GM04503 (cell line): Measurements from ENCODE around the gene ZBTB46.
"Not testable (repeated sequence)": the region's sequence is repeated elsewhere in the genome, so short reads cannot be mapped to it uniquely, and the experiment has no call there.

ENCODE experiments used
- DNase-seq: peaks from one replicate; pipeline ENCODE4 v3.0.0-alpha.2; 2012; ENCODE audit warnings: low read depth

Gene ZBTB46

GRCh38 chr20:63734946-63735858 lies 95.9 kb downstream of the ZBTB46 start:
- DNase-seq: no peak

- no peak for DNase-seq
These were observed 96.7 kb downstream of the ZBTB46 start for GRCh38 chr20:63734111-63734945.

DNA sequence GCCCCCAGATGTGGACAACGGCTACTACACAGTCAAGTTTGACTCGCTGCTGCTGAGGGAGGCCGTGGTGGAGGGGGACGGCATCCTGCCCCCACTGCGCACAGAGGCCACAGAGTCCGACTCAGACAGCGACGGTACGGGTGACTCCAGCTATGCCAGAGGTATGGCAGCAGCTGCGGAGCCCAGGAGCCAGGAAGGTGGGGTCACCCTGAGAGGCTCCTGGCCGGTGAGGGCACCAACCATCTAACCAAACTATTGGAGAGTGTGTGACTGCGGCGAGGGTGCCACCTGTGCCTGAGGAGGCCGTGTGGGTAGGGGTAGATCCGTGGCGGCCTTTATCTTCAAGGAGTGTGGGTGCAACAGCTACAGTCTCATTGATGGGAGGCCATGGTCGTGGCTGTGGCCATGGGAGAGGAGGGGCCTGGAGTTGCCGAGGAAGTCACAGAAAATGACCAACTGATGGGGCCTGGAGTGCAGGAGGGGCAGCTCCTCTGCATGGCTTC lies 97.4 kb downstream of the ZBTB46 start:
- no peak for DNase-seq

GRCh38 chr20:63733117-63733516 lies 97.9 kb downstream of the ZBTB46 start:
- DNase-seq: no peak

DNA sequence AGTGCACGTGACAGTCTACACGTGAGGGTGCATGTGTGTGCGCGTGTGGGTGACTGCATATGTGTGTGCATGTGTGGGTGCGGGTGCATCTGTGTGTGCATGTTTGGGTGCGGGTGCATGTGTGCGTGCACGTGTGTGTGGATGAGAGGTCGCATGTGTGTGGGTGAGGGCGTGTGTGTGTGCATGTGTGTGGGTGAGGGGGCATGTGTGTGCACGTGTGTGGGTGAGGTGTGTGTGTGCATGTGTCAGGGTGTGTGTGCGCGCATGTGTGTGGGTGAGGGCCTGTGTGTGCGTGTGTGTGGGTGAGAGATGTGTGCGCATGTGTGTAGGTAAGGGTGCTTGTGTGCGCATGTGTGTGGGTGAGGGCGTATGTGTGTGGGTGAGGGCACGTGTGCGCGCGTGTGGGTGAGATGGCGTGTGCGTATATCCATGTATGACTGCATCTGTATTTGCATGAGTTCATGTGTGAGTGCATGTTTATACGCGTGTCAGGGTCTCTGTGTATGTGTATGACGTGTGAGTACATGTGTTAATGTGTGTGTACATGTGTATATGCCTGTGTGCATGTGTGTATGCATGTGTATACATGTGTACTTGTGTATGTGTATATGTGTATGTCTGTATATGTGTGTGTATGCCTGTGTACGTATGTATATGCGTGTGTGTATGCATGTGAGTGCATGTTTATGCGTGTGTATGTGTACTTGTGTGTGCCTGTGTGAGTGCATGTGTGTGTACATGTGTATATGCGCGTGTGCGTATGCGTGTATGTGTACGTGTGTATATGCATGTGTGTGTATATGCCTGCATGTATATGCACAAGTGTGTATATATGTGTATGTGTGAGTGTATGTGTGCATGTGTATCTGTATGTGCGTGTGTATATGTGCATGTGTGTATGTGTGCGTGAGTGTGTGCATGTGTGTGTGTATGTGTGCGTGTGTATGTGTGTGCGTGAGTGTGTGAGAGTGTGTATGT lies 98.7 kb downstream of the ZBTB46 start:
- DNase-seq: no peak

GRCh38 chr20:63731410-63731809 lies 99.7 kb downstream of the ZBTB46 start:
- DNase-seq: no peak

DNA sequence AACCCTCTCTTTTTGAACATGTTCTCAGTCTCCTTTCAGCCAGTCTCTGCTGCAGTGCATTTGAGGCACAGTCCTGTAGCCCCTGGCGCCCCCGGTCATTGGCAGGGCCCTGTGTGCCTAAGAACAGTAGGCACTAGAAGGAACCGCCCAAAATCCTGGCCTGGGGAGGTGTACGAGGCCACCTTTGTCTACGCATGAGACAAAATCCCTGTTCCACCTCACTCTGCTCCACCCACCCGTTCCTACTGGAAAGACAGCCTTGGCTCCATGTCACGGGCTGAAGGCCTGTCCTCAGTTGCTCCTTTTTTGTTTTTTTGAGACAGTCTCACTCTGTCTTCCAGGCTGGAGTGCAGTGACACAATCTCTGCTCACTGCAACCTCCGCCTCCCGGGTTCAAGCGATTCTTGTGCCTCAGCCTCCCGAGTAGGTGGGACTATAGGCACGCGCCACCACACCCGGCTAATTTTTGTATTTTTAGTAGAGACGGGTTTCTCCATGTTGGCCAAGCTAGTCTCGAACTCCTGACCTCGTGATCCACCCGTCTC lies 100.8 kb downstream of the ZBTB46 start:
- DNase-seq: not testable (repeated sequence)

- DNase-seq: not testable (repeated sequence)
These were observed 108.0 kb downstream of the ZBTB46 start for GRCh38 chr20:63722967-63723622.

DNA sequence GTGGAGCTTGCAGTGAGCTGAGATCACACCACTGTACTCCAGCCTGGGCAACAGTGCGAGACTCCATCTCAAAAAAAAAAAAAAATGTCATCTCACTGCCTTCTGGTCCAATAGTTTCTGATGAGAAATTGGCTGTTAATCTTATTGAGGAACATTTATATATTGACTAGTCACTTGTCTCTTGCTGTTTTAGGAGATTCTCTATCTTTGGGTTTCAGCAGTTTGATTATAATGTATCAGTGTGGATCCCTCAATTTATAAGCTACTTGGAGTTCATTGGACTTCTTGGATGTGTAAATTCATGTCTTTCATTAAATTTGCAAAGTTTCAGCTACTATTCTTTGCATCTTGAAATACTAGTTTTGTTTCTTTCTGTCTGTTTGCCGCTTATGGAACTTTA lies 112.1 kb downstream of the ZBTB46 start:
- DNase-seq: no peak

DNA sequence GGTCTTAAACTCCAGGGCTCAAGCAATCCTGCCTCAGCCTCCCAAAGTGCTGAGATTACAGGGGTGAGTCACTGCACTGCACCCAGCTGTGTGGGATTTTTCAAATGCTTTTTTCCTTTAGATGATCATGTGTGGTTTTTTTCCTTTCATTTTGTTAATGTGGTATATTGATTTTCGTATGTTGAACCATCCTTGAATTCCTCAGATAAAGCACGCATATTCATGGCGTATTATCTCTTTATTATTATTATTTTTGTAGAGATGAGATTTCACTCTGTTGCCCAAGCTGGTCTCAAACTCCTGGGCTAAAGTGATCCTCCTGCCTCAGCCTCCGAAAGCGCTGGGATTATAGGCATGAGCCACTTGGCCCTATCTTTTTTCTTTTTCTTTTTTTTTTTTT lies 116.2 kb downstream of the ZBTB46 start:
- DNase-seq: no peak

GRCh38 chr20:63712191-63712590 lies 118.9 kb downstream of the ZBTB46 start:
- no peak for DNase-seq

GRCh38 chr20:63711085-63711645 lies 119.9 kb downstream of the ZBTB46 start:
- no peak for DNase-seq

GRCh38 chr20:63709149-63709527 lies 121.9 kb downstream of the ZBTB46 start:
- no peak for DNase-seq

GRCh38 chr20:63708301-63709148 lies 122.5 kb downstream of the ZBTB46 start:
- DNase-seq: no peak

GRCh38 chr20:63707558-63708300 lies 123.3 kb downstream of the ZBTB46 start, which contains the start of the genes ARFRP1 and ZGPAT:
Gene ARFRP1, minus strand, starts transcription at chr20:63707976. Its CDS starts 885 bp downstream, at chr20:63707091.
Gene ZGPAT, plus strand, starts transcription at chr20:63708039. Its CDS starts 542 bp downstream, at chr20:63708581.
- DNase-seq: peak; percentile 28

DNA sequence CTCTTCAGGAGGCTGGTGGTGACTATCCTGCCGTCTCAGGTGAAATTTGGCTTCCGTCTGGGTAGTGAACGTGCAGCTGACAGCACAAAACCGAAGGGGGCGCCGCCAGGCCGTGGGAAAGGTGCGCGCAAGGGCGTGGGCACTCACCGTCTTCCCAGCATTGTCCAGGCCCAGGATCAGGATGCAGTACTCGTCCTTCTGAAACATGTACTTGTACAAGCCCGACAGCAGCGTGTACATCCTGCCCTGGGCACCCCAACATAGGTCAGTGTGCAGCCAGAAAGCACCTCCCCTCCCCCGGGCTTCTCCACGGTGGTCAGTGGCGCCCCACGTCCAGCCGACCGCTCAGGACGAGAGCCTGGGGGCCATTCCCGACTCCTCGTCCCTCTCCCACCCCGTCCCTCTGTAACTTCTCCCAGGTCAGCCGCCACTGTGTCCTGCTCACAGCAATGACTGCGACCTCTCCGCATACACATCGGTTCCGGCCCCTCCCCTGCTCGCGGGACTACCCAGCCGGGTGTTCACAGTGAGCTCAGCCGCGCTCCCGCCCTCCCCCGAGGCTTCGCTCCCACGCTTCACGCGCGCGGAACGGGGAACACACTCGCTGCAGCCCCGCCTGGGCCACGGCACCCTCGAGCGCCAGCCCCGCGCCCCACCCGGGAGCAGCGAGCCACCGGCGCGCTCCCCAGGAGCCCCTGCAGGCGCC lies 124.1 kb downstream of the ZBTB46 start:
- DNase-seq: no peak

DNA sequence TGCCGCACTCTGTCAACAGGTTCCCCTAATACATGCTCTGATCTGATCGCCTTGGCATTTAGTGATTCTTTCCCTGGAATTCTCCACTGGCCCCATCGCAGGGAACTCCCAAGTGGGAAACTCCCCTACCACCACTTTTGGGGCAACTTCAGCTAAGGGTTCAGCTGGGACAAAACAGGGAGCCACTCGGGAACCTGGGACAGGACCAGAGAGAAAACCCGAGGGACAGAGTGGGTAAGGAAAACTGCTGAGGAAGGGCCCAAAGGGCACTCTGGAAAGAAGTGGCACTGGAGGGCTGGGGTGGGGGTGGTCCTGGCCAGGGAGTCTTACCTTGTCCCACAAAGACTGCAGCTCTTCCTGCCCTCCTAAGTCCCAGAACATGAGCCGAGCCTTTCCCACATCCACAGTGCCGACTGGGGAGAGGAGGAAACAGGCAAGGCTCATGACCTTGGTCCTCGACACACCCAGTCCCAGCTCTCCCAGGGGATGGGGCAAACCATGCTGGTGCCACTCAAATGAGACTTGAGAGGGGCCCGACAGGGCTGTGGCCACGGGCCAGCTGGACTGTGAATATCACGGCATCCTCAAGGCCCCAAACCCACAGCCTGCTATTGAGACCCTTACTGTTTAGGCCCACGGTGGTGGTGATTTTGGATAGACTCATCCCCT lies 124.9 kb downstream of the ZBTB46 start:
- DNase-seq: no peak
